ENCODE results near the gene STK24.

STK24 gene

DNA sequence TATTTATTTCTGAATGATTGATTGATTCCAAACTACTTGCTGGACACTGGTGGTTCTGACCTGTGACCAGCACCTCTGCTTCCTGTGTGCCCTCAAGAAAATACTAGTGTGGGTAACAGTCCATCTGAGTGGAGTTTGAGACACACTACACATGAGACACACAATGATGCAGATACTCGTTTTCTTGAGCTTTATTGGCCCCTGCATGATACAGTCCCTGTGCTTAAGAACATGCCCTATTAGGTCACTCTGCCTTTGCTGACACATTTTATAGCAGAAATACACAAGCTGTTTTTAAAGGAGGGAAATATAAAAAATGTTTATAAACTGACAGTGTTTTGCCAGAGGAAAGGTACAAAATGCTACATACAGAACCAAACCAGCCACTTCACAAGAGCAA lies 126.9 kb downstream of the STK24 start:
- Histone ChIP-seq H3K4me3 (ENCODE audit: low read depth in 1 of 2, low read length in 2 of 2) (no peak overlapping the region), H3K36me3 (ENCODE audit: insufficient read depth, low read length) (peaks cover 34% of the 10 kb centered on the region), H3K9ac (ENCODE audit: low read length) (peak overlapping the region; percentile 25), H3K9me3 (ENCODE audit: low read length) (no peaks in the 10 kb centered on the region), H3K4me1 (ENCODE audit: insufficient read depth, low read length) (peaks cover 52% of the 10 kb centered on the region), H3K27ac (ENCODE audit: low read depth, low read length) (peak overlapping the region; percentile 67), H3K27me3 (ENCODE audit: control insufficient read depth in 1 of 2, insufficient read depth in 2 of 2, low read length in 2 of 2) (no peaks in the 10 kb centered on the region)

DNA sequence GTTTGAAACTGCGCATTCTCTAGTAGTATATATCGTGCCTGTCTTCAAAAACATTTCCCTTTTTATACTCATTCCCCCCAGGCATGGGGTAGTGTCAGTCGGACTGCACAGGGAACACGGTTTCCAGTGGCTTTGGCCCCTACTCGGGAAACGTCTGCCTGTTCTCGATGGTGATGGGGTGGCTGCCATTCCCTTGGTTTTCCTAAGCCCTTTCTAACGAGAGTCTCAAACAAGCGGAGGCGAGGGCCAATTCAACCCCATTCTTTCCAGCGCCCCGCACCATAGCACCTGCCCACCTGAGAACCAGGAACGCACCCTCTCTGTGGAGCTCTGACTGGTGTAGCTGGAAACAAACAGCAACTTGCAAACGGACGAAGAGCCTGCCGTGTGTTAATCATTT lies 127.6 kb downstream of the STK24 start:
- H3K27ac ChIP-seq (ENCODE audit: low read depth, low read length): peak overlapping the region; percentile 67
- H3K9me3 ChIP-seq (ENCODE audit: low read length): no peaks in the 10 kb centered on the region
- H3K9ac ChIP-seq (ENCODE audit: low read length): peak overlapping the region; percentile 25
- H3K4me3 ChIP-seq (ENCODE audit: low read depth in 1 of 2, low read length in 2 of 2): no peak overlapping the region
- H3K27me3 ChIP-seq (ENCODE audit: control insufficient read depth in 1 of 2, insufficient read depth in 2 of 2, low read length in 2 of 2): no peaks in the 10 kb centered on the region
- H3K36me3 ChIP-seq (ENCODE audit: insufficient read depth, low read length): peaks cover 34% of the 10 kb centered on the region
- peaks cover 45% of the 10 kb centered on the region for H3K4me1 ChIP-seq (ENCODE audit: insufficient read depth, low read length)

DNA sequence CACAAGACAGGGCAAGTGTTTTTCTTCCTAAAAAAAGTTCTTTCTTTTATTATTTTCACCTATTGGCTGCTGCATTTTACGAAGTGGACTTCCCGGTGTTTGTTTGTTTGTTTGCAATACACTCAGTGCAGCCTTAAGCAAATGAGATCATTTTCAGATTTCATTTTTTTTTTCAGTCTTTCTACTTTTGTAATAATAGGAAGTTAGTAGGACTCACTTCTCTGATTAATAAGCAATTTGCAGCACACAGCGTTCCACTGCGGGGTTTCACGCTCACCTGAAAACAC lies 128.3 kb downstream of the STK24 start:
- Histone ChIP-seq H3K36me3 (ENCODE audit: insufficient read depth, low read length) (peaks cover 34% of the 10 kb centered on the region), H3K27ac (ENCODE audit: low read depth, low read length) (no peak overlapping the region), H3K9ac (ENCODE audit: low read length) (no peak overlapping the region), H3K4me3 (ENCODE audit: low read depth in 1 of 2, low read length in 2 of 2) (no peak overlapping the region), H3K9me3 (ENCODE audit: low read length) (no peaks in the 10 kb centered on the region), H3K4me1 (ENCODE audit: insufficient read depth, low read length) (peaks cover 41% of the 10 kb centered on the region), H3K27me3 (ENCODE audit: control insufficient read depth in 1 of 2, insufficient read depth in 2 of 2, low read length in 2 of 2) (no peaks in the 10 kb centered on the region)

DNA sequence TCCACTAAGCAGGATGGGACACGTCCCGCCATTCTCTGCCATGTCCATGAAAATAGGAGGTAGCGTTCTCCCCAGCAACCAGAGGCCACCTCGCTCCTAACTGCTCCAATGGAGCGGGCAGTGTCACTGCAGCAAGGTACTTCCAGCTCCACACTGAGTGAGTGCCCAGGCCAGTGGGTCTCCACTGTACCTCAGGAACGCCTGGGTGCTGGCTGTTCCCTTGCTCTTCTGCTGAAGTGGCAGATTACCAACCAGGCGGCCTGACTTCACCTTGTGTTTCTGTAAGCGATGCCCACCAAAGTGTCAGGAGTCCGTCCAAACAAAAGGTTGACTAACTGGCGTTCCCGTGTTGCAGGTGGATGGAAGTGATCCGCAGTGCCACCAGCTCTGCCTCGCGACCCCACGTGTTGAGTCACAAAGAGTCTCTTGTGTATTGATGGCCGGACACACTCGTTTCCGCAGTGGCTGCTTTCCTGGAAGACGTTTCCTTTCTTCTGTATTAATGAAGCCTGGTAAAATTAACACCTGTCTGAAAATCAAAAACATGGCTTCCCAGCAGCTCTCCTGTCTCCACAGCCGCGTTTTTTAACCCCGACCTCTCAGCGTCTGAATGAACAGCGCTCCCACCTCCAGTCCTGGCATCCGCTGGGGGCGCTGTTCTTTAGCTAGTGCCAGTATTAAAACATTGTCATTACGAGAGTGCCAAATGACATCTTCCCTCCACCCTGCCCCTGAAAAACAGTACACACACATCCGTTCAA lies 128.8 kb downstream of the STK24 start:
- Histone ChIP-seq H3K4me1 (ENCODE audit: insufficient read depth, low read length) (peaks cover 41% of the 10 kb centered on the region), H3K27me3 (ENCODE audit: control insufficient read depth in 1 of 2, insufficient read depth in 2 of 2, low read length in 2 of 2) (no peaks in the 10 kb centered on the region), H3K27ac (ENCODE audit: low read depth, low read length) (no peak overlapping the region), H3K4me3 (ENCODE audit: low read depth in 1 of 2, low read length in 2 of 2) (no peak overlapping the region), H3K9me3 (ENCODE audit: low read length) (no peaks in the 10 kb centered on the region), H3K36me3 (ENCODE audit: insufficient read depth, low read length) (peaks cover 34% of the 10 kb centered on the region), H3K9ac (ENCODE audit: low read length) (no peak overlapping the region)

DNA sequence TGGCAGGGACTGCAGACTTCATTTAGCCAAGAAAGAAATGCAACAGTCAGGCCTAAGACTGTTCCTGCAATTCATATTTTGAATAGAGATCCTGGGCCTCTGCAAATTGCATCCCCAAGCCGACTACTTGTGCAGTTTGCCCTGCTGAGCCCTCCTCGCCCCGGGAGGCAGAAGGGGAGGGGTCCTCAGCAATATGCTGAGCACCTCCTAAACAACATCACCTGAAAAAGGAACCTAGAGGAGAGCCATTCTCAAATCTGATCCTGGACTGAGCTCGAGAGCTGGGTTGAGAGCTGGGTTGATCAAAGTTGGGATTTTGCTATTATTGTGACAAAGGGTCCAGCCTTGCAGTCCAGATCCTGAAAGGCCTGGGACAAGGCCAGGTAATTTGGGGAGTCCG lies 129.8 kb downstream of the STK24 start:
- H3K4me3 ChIP-seq (ENCODE audit: low read depth in 1 of 2, low read length in 2 of 2): no peak overlapping the region
- no peak overlapping the region for H3K27ac ChIP-seq (ENCODE audit: low read depth, low read length)
- peaks cover 34% of the 10 kb centered on the region for H3K36me3 ChIP-seq (ENCODE audit: insufficient read depth, low read length)
- H3K9ac ChIP-seq (ENCODE audit: low read length): no peak overlapping the region
- H3K27me3 ChIP-seq (ENCODE audit: control insufficient read depth in 1 of 2, insufficient read depth in 2 of 2, low read length in 2 of 2): no peaks in the 10 kb centered on the region
- H3K9me3 ChIP-seq (ENCODE audit: low read length): no peaks in the 10 kb centered on the region
- H3K4me1 ChIP-seq (ENCODE audit: insufficient read depth, low read length): peaks cover 37% of the 10 kb centered on the region

DNA sequence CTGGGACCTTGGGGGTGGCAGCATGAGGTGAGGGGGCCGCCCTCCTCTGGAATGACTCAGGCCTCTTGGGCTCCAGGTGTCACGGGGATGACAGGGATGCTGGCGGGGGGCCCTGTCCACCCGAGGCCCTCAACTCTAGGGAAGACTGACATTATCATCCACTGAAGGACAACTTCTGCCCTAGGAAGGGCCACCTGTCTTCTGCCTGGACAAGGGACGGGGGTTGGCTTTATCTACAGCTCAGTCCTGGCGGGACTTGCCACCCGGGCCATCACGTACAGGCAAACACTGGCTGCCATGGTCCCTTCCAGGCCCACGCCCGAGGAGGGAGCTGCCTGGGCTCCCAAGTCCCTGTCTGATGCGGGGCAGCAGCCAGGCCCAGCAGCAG lies 130.7 kb downstream of the STK24 start:
- peaks cover 31% of the 10 kb centered on the region for H3K4me1 ChIP-seq (ENCODE audit: insufficient read depth, low read length)
- H3K9ac ChIP-seq (ENCODE audit: low read length): no peak overlapping the region
- H3K36me3 ChIP-seq (ENCODE audit: insufficient read depth, low read length): peaks cover 34% of the 10 kb centered on the region
- H3K4me3 ChIP-seq (ENCODE audit: low read depth in 1 of 2, low read length in 2 of 2): no peak overlapping the region
- no peaks in the 10 kb centered on the region for H3K27me3 ChIP-seq (ENCODE audit: control insufficient read depth in 1 of 2, insufficient read depth in 2 of 2, low read length in 2 of 2)
- no peaks in the 10 kb centered on the region for H3K9me3 ChIP-seq (ENCODE audit: low read length)
- peak overlapping the region; percentile 19 for H3K27ac ChIP-seq (ENCODE audit: low read depth, low read length)

DNA sequence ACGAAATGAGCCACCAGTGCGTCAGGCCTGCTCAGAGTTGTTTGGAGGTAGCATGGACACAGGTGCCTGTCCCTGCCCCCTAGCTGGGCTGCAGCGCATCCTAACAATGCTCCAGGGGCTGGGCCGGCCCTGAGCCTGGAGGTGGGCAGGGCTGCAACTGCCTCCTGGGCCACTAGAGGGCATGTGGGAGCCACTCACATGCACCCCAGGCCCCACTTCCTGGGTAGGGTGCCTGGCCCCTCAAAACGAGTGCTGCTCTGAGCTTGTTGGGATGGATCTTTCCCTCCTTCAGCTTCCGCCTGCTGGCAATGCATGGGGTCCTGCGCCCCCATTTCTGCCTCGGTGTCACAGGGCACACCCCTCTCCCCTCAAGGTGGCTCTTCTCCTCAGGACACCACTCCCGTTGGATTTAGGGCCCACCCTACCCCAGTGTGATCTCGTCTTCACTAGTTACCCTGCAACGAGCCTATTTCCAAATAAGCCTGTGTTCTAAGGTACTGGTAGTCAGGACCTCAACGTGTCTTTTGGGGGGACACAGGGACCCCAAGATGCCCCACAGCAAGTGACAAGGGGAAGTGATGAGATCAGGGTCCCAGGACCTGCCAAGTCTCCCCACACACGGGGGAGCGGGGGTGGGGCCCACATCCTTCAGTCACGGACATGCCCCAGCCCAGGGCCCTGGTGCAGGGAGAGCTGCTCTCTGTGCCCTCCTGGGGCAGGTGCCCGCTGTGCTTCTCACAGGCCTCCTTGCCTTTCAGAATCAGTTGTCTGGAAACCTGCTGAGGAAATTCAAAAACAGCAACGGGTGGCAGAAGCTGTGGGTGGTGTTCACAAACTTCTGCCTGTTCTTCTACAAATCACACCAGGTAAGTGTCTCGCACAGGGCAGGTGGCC lies 131.3 kb downstream of the STK24 start:
- Histone ChIP-seq H3K4me3 (ENCODE audit: low read depth in 1 of 2, low read length in 2 of 2) (no peak overlapping the region), H3K9me3 (ENCODE audit: low read length) (no peaks in the 10 kb centered on the region), H3K27ac (ENCODE audit: low read depth, low read length) (peak overlapping the region; percentile 19), H3K9ac (ENCODE audit: low read length) (no peak overlapping the region), H3K27me3 (ENCODE audit: control insufficient read depth in 1 of 2, insufficient read depth in 2 of 2, low read length in 2 of 2) (no peaks in the 10 kb centered on the region), H3K36me3 (ENCODE audit: insufficient read depth, low read length) (peaks cover 38% of the 10 kb centered on the region), H3K4me1 (ENCODE audit: insufficient read depth, low read length) (peaks cover 24% of the 10 kb centered on the region)

DNA sequence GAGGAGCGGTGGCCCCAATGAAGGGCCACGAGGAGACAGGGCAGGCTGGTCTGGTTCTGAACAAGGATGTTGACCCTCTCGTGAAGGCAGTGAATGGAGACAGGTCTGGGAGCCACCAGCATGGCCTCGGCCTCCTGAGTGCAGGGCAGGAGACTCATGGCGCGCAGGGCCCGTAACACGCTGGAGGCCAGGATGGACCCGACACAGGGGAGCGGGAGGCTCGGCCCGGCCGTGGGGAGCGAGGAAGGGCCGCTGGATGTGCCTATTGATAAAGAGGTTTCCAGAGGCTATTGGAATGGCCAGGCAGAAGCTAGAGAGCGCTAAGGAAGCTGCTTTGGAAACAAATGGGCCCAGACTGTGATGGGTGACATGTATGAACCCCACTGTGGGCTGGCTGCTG lies 132.5 kb downstream of the STK24 start:
- H3K27me3 ChIP-seq (ENCODE audit: control insufficient read depth in 1 of 2, insufficient read depth in 2 of 2, low read length in 2 of 2): no peaks in the 10 kb centered on the region
- H3K36me3 ChIP-seq (ENCODE audit: insufficient read depth, low read length): peaks cover 41% of the 10 kb centered on the region
- no peak overlapping the region for H3K4me3 ChIP-seq (ENCODE audit: low read depth in 1 of 2, low read length in 2 of 2)
- H3K9me3 ChIP-seq (ENCODE audit: low read length): no peaks in the 10 kb centered on the region
- no peak overlapping the region for H3K9ac ChIP-seq (ENCODE audit: low read length)
- H3K27ac ChIP-seq (ENCODE audit: low read depth, low read length): no peak overlapping the region
- H3K4me1 ChIP-seq (ENCODE audit: insufficient read depth, low read length): peaks cover 12% of the 10 kb centered on the region

DNA sequence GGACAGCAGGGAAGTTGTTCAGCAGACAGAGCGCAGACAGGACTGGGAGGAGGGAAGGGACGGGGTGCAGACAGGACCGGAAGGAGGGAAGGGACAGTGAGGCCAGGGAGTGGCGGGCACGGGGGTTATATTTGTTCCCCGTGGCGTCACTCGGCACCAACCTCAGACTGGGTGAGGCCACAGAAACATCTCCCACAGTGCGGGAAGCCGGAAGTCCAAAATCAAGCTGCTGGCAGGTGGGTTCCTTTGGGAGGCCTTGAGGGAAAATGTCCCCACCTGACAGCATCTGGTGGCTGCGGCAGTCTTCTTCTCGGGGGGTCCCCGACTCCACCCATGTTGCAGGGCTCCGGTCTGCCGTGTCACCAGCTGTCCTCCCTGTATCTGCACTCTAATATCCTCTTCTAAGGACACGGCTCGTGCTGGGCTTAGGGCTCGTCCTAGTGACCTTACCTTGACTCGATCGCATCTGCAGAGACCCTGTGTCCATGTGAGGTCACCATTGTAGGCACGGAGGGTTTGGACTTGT lies 133.0 kb downstream of the STK24 start:
- Histone ChIP-seq H3K36me3 (ENCODE audit: insufficient read depth, low read length) (peaks cover 36% of the 10 kb centered on the region), H3K27ac (ENCODE audit: low read depth, low read length) (no peak overlapping the region), H3K9ac (ENCODE audit: low read length) (no peak overlapping the region), H3K4me1 (ENCODE audit: insufficient read depth, low read length) (peaks cover 7% of the 10 kb centered on the region), H3K27me3 (ENCODE audit: control insufficient read depth in 1 of 2, insufficient read depth in 2 of 2, low read length in 2 of 2) (no peaks in the 10 kb centered on the region), H3K4me3 (ENCODE audit: low read depth in 1 of 2, low read length in 2 of 2) (no peak overlapping the region), H3K9me3 (ENCODE audit: low read length) (no peaks in the 10 kb centered on the region)

DNA sequence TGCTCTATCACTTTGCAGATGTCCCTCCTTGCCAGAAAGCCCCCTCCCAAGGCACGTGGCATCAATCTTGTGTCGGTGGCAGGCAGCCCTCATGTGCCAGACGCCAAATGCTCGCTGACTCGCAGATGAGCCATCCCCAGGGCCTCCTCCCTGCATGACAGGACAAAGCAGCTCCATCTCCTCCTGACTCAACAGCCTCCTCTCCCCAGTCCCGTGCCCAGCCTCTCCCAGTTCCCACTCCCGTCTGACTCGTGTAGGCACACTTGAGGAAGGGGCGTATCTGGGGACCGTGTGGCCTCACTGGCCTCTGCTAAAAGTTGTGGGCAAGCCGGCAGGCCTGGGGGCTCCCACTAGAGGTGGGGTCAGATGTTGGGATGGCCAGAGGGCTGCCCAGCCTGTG lies 133.6 kb downstream of the STK24 start:
- Histone ChIP-seq H3K27me3 (ENCODE audit: control insufficient read depth in 1 of 2, insufficient read depth in 2 of 2, low read length in 2 of 2) (no peaks in the 10 kb centered on the region), H3K27ac (ENCODE audit: low read depth, low read length) (no peak overlapping the region), H3K4me1 (ENCODE audit: insufficient read depth, low read length) (peaks cover 3% of the 10 kb centered on the region), H3K9ac (ENCODE audit: low read length) (no peak overlapping the region), H3K9me3 (ENCODE audit: low read length) (no peaks in the 10 kb centered on the region), H3K36me3 (ENCODE audit: insufficient read depth, low read length) (peaks cover 32% of the 10 kb centered on the region), H3K4me3 (ENCODE audit: low read depth in 1 of 2, low read length in 2 of 2) (no peak overlapping the region)

DNA sequence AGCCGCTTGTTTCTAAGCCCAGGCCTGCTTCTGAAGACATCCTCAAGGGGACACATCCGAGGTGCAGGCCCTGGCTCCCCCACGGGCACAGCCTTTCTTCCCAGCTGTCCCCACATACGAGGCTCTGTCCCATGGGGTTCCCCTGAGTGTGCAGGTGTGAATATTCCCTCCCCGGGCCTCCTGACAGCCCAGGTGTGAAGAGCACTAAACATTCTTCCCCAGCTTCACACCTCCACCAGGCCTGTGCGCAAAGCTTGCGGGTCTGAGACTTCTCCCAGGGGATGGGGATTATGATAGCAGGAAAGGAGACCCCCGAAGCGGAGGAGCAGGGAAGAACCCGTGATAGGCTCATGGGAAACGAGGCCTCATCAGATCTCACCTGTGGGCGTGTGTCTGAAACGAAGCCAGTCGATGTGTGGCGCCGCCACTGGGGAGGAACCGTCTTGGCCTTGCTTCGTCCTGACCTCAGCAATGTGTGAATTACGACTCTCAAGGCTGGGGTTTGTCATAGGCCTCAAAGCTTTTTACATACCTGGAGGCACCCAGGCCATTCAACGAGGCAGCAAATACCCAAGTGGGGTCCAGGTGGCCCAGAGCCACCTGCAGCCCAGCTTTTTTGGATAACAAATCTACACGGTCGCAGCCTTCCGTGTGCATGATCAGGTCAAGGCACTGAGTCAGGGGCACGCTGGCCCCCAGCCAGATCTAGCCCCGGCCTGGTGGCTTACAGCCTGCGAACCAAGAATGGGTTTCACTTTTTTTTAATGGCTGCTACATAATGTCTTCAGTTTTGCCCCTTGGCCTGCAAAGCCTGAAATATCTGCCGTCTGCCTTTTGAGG lies 134.3 kb downstream of the STK24 start:
- Histone ChIP-seq H3K27ac (ENCODE audit: low read depth, low read length) (no peak overlapping the region), H3K36me3 (ENCODE audit: insufficient read depth, low read length) (peaks cover 25% of the 10 kb centered on the region), H3K27me3 (ENCODE audit: control insufficient read depth in 1 of 2, insufficient read depth in 2 of 2, low read length in 2 of 2) (no peaks in the 10 kb centered on the region), H3K9ac (ENCODE audit: low read length) (no peak overlapping the region), H3K4me3 (ENCODE audit: low read depth in 1 of 2, low read length in 2 of 2) (no peak overlapping the region), H3K4me1 (ENCODE audit: insufficient read depth, low read length) (no peaks in the 10 kb centered on the region), H3K9me3 (ENCODE audit: low read length) (no peaks in the 10 kb centered on the region)

Measured in muscle layer of colon (tissue), 2 donors.